Bronchial epithelial cell (primary cell): ENCODE data around the gene PAIP2B. TPM values are rescaled to one million over a fixed set of nuclear protein-coding genes. Genes with fewer than 3 reads are reported as not detected.

Source experiments
- DNase-seq: peaks from one replicate; pipeline ENCODE4 v3.0.0-alpha.2; 2010; ENCODE audit warnings: low read depth
- FAIRE-seq: peaks from 2 replicates; lab custom pipeline; 2011; peaks lifted over from hg19 to GRCh38; lab: Jason Lieb, UNC
- H3K27me3 ChIP-seq: 2 replicates; pipeline ENCODE4 v1.5.1; 2011; ENCODE audit warnings: low read length; ENCODE audit not compliant: control insufficient read depth, insufficient read depth
- H3K36me3 ChIP-seq: 2 replicates; pipeline ENCODE4 v1.5.1; 2011; ENCODE audit warnings: low read length; ENCODE audit not compliant: control insufficient read depth, insufficient read depth
- H3K4me3 ChIP-seq: 2 replicates; pipeline ENCODE4 v1.5.1; 2011; ENCODE audit warnings: mild to moderate bottlenecking, low read depth, low read length, control low read depth
- CTCF ChIP-seq: IDR thresholded peaks from 2 replicates; pipeline ENCODE4 v1.5.1; 2011; ENCODE audit warnings: mild to moderate bottlenecking, moderate library complexity, low read length, control low read depth, inconsistent platforms; ENCODE audit not compliant: insufficient read depth, severe bottlenecking
- total RNA-seq: library from RNA; depleted of rRNA; stranded (reverse); fragments of >200 nt; gene quantifications from 2 replicates; pipeline ENCODE4 v1.2.1, GENCODE V29; 2014

The PAIP2B gene
- total RNA-seq, 1 donor from 2014 or later = 1.3 TPM

GRCh38 chr2:71226096-71226964 lies 573 bp downstream of the PAIP2B start:
- Histone ChIP-seq H3K27me3 (no peaks in the 10 kb centered on the region), H3K36me3 (no peaks in the 10 kb centered on the region), H3K4me3 (peak overlapping the region; percentile 73)
- DNase-seq (no peak), FAIRE-seq (no peak)
- TF ChIP-seq CTCF = peak; percentile 24

- Histone ChIP-seq H3K4me3 (no peak overlapping the region), H3K27me3 (no peaks in the 10 kb centered on the region), H3K36me3 (no peaks in the 10 kb centered on the region)
- no peak for TF ChIP-seq CTCF
- FAIRE-seq (no peak), DNase-seq (no peak)
Observed at GRCh38 chr2:71224935-71225334, 2.0 kb downstream of the PAIP2B start.

GRCh38 chr2:71224457-71224856 lies 2.4 kb downstream of the PAIP2B start:
- Histone ChIP-seq H3K27me3 (no peaks in the 10 kb centered on the region), H3K36me3 (no peaks in the 10 kb centered on the region), H3K4me3 (no peak overlapping the region)
- DNase-seq (no peak), FAIRE-seq (no peak)
- TF ChIP-seq CTCF = no peak

GRCh38 chr2:71223767-71224333 lies 3.1 kb downstream of the PAIP2B start:
- TF ChIP-seq CTCF = peak; percentile 25
- DNase-seq (peak; percentile 15), FAIRE-seq (no peak)
- Histone ChIP-seq H3K36me3 (no peaks in the 10 kb centered on the region), H3K27me3 (no peaks in the 10 kb centered on the region), H3K4me3 (no peak overlapping the region)

GRCh38 chr2:71220743-71221142 lies 6.2 kb downstream of the PAIP2B start:
- Histone ChIP-seq H3K27me3 (no peaks in the 10 kb centered on the region), H3K4me3 (no peak overlapping the region), H3K36me3 (no peaks in the 10 kb centered on the region)
- FAIRE-seq = no peak
- TF ChIP-seq CTCF = no peak
- DNase-seq = no peak

- FAIRE-seq (no peak), DNase-seq (peak; percentile 84)
- H3K27me3 ChIP-seq = no peaks in the 10 kb centered on the region
- H3K4me3 ChIP-seq = no peak overlapping the region
- TF ChIP-seq CTCF = no peak
- H3K36me3 ChIP-seq = no peaks in the 10 kb centered on the region
Observed at GRCh38 chr2:71216501-71216900, 10.4 kb downstream of the PAIP2B start.
